HS-27A (cell line): ENCODE data around the gene PLEKHN1.

Experiments used
- DNase-seq: peaks from one replicate; pipeline ENCODE4 v3.0.0-alpha.2; 2012; ENCODE audit warnings: low read depth, missing footprints

PLEKHN1 gene

GRCh38 chr1:1024771-1025699 is 58.8 kb downstream of the PLEKHN1 start:
- DNase-seq: no peak
